Measurements from ENCODE around the gene STAT5B.
"Not testable (repeated sequence)": the region's sequence is repeated elsewhere in the genome, so short reads cannot be mapped to it uniquely, and the experiment has no call there.

The STAT5B gene

DNA sequence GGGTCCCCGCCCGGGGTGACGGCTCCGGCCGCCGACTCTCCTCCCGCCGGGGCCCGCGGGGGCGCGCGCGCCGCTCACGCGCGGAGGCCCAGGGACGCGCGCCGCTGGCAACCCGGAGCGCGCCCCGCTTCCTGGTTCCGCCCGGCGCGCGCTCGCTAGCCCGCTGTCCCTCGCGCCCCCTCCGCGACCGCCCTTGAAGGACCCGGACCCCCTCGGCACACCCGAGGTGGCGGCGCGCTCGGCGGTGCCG is at the start of gene STAT5B:
Gene STAT5B, minus strand, starts transcription at position 33 of the 250 bp plus-strand sequence. CDS start 44,264 bp downstream, outside the sequence.
- Mint-ChIP-seq H3K27me3 (ENCODE audit: low read depth) (no peaks in the 10 kb centered on the region), H3K4me3 (peak within 1 kb of the TSS; percentile 97), H3K9me3 (no peaks in the 10 kb centered on the region), H3K36me3 (ENCODE audit: low read depth) (peaks cover 10% of the 10 kb centered on the region), H3K4me1 (ENCODE audit: low read depth) (peaks cover 39% of the 10 kb centered on the region), H3K27ac (peak within 1 kb of the TSS; percentile 92)
- DNase-seq (ENCODE audit: low spot score): peak; percentile 76

GRCh38 chr17:42325026-42325425 is 48.8 kb upstream of the STAT5B start:
- DNase-seq (ENCODE audit: low spot score): no peak
- Mint-ChIP-seq H3K36me3 (ENCODE audit: low read depth) (peaks cover 54% of the 10 kb centered on the region), H3K4me3 (no peak overlapping the region), H3K4me1 (ENCODE audit: low read depth) (peaks cover 24% of the 10 kb centered on the region), H3K9me3 (no peaks in the 10 kb centered on the region), H3K27ac (no peak overlapping the region), H3K27me3 (ENCODE audit: low read depth) (no peaks in the 10 kb centered on the region)

DNA sequence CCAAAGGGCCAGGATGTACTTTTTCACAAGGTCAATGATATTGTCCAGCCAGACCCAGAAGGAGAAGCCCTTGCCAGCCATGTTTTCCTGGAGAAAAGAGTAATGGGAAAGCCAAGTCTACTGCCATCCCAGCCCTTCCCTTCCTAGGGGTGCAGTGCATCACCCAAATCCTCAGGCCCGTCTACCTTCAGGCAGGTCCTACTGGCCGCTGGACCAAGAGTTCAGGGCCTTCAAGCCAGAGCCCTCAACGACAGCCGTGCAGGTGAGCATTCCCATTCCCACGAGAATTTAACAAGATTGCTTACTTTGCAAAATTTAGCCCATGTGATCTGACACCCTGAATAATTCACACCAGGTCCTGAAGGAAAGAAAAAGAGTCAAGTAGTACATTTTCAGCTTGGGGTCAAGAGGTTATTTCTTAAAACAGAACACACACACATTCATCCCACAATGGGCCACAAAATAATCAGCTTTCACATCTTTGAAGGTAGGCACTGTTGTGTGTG is 47.1 kb upstream of the STAT5B start:
- DNase-seq (ENCODE audit: low spot score): no peak
- Mint-ChIP-seq H3K27ac (peak overlapping the region; percentile 60), H3K27me3 (ENCODE audit: low read depth) (no peaks in the 10 kb centered on the region), H3K9me3 (no peaks in the 10 kb centered on the region), H3K4me3 (no peak overlapping the region), H3K4me1 (ENCODE audit: low read depth) (peaks cover 31% of the 10 kb centered on the region), H3K36me3 (ENCODE audit: low read depth) (peaks cover 54% of the 10 kb centered on the region)

- no peak overlapping the region for H3K4me3 Mint-ChIP-seq
- peak; percentile 88 for DNase-seq (ENCODE audit: low spot score)
- H3K27me3 Mint-ChIP-seq (ENCODE audit: low read depth): no peaks in the 10 kb centered on the region
- peaks cover 56% of the 10 kb centered on the region for H3K36me3 Mint-ChIP-seq (ENCODE audit: low read depth)
- H3K9me3 Mint-ChIP-seq: no peaks in the 10 kb centered on the region
- H3K27ac Mint-ChIP-seq: peak overlapping the region; percentile 60
- peaks cover 31% of the 10 kb centered on the region for H3K4me1 Mint-ChIP-seq (ENCODE audit: low read depth)
Measured at GRCh38 chr17:42322382-42323267, 46.4 kb upstream of the STAT5B start.

DNA sequence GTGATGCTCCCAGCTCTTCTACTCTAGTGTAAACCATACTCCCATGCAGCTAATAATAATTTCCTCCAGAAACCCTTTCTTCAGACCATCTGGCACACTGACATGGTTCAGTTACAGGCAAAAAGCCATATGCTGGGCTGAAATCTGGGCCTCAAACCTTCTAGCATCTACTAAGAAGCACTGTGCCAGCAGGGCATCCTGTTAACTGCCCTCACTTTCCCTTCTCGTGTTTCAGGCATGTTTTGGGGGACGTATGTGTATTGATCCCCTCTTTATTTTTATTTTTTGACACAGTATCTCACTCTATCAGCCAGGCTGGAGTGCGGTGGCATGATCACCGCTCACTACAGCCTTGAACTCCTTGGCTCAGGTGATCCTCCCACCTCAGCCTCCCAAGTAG is 45.4 kb upstream of the STAT5B start:
- Mint-ChIP-seq H3K27me3 (ENCODE audit: low read depth) (no peaks in the 10 kb centered on the region), H3K36me3 (ENCODE audit: low read depth) (peaks cover 58% of the 10 kb centered on the region), H3K4me3 (no peak overlapping the region), H3K4me1 (ENCODE audit: low read depth) (peaks cover 34% of the 10 kb centered on the region), H3K9me3 (no peaks in the 10 kb centered on the region), H3K27ac (peak overlapping the region; percentile 39)
- no peak for DNase-seq (ENCODE audit: low spot score)

GRCh38 chr17:42317967-42318366 is 41.8 kb upstream of the STAT5B start:
- peaks cover 53% of the 10 kb centered on the region for H3K4me1 Mint-ChIP-seq (ENCODE audit: low read depth)

DNA sequence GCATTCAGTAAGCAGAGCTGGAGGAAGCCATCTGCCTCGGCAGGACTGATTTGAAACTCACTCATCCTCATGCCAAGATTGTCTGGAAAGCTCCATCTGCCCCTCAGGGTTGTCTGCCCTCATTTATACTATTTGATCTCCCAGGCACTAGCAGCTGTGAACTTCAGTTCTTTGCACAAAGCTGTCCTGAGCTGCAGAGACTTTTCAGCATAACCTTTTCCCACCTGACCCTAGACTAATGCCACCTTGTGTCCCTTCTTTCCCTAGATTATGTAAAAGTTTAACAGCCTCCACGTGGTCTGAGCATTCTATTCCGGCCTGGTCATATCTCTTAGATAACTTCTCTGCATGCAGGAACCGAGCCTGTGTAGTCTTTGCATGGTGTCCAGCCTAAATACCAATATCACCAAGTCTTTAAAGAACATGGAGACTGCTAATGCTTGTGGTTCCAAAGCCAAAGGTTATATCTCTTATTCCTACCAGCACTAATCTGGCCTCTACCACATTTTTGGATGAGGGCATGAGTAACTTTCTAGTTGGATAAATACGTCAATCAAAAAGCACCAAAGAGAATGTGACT is 41.2 kb upstream of the STAT5B start:
- DNase-seq (ENCODE audit: low spot score): no peak
- H3K4me3 Mint-ChIP-seq: no peak overlapping the region
- no peaks in the 10 kb centered on the region for H3K9me3 Mint-ChIP-seq
- H3K27ac Mint-ChIP-seq: peak overlapping the region; percentile 2
- no peaks in the 10 kb centered on the region for H3K27me3 Mint-ChIP-seq (ENCODE audit: low read depth)
- peaks cover 48% of the 10 kb centered on the region for H3K4me1 Mint-ChIP-seq (ENCODE audit: low read depth)
- H3K36me3 Mint-ChIP-seq (ENCODE audit: low read depth): peaks cover 59% of the 10 kb centered on the region

More at GRCh38 chr17:42317967-42318366, 41.8 kb upstream of the STAT5B start:
- not testable (repeated sequence) for H3K27ac Mint-ChIP-seq; H3K9me3 Mint-ChIP-seq; H3K4me3 Mint-ChIP-seq; H3K27me3 Mint-ChIP-seq (ENCODE audit: low read depth); DNase-seq (ENCODE audit: low spot score)
- peaks cover 65% of the 10 kb centered on the region for H3K36me3 Mint-ChIP-seq (ENCODE audit: low read depth)

DNA sequence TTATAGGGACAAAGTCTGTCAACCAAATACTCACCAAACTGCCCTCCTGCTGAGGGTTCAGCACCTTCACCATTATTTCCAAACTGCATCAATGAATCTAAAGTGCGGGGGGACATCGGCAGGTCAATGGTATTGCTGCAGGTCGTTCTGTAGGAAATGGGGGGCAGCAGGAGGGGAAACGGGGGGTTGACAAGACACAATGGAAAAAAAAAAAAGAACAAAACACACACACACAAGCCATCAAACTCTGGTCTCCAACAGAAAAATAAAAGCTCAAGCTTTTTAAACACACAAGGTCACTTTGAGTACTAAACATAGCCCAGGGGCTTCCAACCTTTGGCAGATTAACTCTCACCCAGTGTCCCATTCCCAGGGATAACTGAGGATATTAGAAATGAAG is 40.6 kb upstream of the STAT5B start:
- Mint-ChIP-seq H3K36me3 (ENCODE audit: low read depth) (peaks cover 55% of the 10 kb centered on the region), H3K27ac (peak overlapping the region; percentile 2), H3K9me3 (no peaks in the 10 kb centered on the region), H3K4me3 (no peak overlapping the region), H3K4me1 (ENCODE audit: low read depth) (peaks cover 48% of the 10 kb centered on the region), H3K27me3 (ENCODE audit: low read depth) (no peaks in the 10 kb centered on the region)
- DNase-seq (ENCODE audit: low spot score): no peak

- no peaks in the 10 kb centered on the region for H3K27me3 Mint-ChIP-seq (ENCODE audit: low read depth)
- H3K9me3 Mint-ChIP-seq: no peaks in the 10 kb centered on the region
- H3K36me3 Mint-ChIP-seq (ENCODE audit: low read depth): peaks cover 61% of the 10 kb centered on the region
- DNase-seq (ENCODE audit: low spot score): no peak
- H3K4me1 Mint-ChIP-seq (ENCODE audit: low read depth): peaks cover 54% of the 10 kb centered on the region
- H3K4me3 Mint-ChIP-seq: peak overlapping the region; percentile 63
- peak overlapping the region; percentile 78 for H3K27ac Mint-ChIP-seq
Measured at GRCh38 chr17:42315402-42316156, 39.4 kb upstream of the STAT5B start.

- Mint-ChIP-seq H3K4me3 (peak overlapping the region; percentile 51), H3K27me3 (ENCODE audit: low read depth) (no peaks in the 10 kb centered on the region), H3K27ac (peak overlapping the region; percentile 71), H3K36me3 (ENCODE audit: low read depth) (peaks cover 62% of the 10 kb centered on the region), H3K4me1 (ENCODE audit: low read depth) (peaks cover 51% of the 10 kb centered on the region), H3K9me3 (no peaks in the 10 kb centered on the region)
- DNase-seq (ENCODE audit: low spot score): no peak
Measured at GRCh38 chr17:42313773-42314566, 37.8 kb upstream of the STAT5B start.

DNA sequence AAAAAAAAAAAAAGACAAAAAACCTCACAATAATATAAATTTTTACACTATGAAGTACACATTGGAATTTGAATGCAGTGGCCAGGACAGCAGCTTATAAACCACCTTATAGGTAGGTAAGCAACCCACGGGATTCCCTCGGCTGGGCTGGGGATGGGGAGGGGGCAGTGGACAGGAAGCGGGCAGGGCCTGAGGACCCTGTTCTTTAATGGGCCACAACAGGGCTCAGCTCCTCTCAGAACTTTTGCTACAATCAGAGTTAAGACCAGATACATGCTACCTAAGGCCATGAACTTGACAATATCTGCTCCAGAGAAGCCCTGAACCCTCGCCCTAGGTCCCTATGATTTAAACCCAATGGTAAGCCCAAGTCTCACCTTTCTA is 37.2 kb upstream of the STAT5B start:
- Mint-ChIP-seq H3K9me3 (no peaks in the 10 kb centered on the region), H3K4me3 (no peak overlapping the region), H3K36me3 (ENCODE audit: low read depth) (peaks cover 62% of the 10 kb centered on the region), H3K27me3 (ENCODE audit: low read depth) (no peaks in the 10 kb centered on the region), H3K4me1 (ENCODE audit: low read depth) (peaks cover 51% of the 10 kb centered on the region), H3K27ac (peak overlapping the region; percentile 71)
- no peak for DNase-seq (ENCODE audit: low spot score)

- H3K36me3 Mint-ChIP-seq (ENCODE audit: low read depth): peaks cover 65% of the 10 kb centered on the region
- no peaks in the 10 kb centered on the region for H3K27me3 Mint-ChIP-seq (ENCODE audit: low read depth)
- H3K4me3 Mint-ChIP-seq: peak overlapping the region; percentile 66
- peak overlapping the region; percentile 84 for H3K27ac Mint-ChIP-seq
- H3K4me1 Mint-ChIP-seq (ENCODE audit: low read depth): peaks cover 51% of the 10 kb centered on the region
- H3K9me3 Mint-ChIP-seq: no peaks in the 10 kb centered on the region
- DNase-seq (ENCODE audit: low spot score): peak; percentile 79
Measured at GRCh38 chr17:42312285-42313130, 36.3 kb upstream of the STAT5B start.

GRCh38 chr17:42312035-42312284 is 35.8 kb upstream of the STAT5B start:
- Mint-ChIP-seq H3K27me3 (ENCODE audit: low read depth) (no peaks in the 10 kb centered on the region), H3K4me1 (ENCODE audit: low read depth) (peaks cover 51% of the 10 kb centered on the region), H3K27ac (peak overlapping the region; percentile 84), H3K9me3 (no peaks in the 10 kb centered on the region), H3K4me3 (peak overlapping the region; percentile 62), H3K36me3 (ENCODE audit: low read depth) (peaks cover 65% of the 10 kb centered on the region)
- no peak for DNase-seq (ENCODE audit: low spot score)

Data from T-helper 2 cell treated with Interferon-gamma antibody and Interleukin-4, amounts not matched to agents 5 μg/mL and 100 μg/mL, for 36 hours (primary cell).